HEK293 (cell line): ENCODE results near the gene NFIB.
A peak's percentile ranks its signal among the peaks of the same experiment; 100 is the strongest.

Source experiments
- GLIS1 ChIP-seq: fragments of 450-650 bp; formaldehyde crosslinking; IDR thresholded peaks from 2 replicates; pipeline ENCODE4 v1.5.1; 2016; ENCODE audit warnings: missing biosample characterization, missing genetic modification characterization
- IKZF3 ChIP-seq: fragments of 450-650 bp; IDR thresholded peaks from 2 replicates; pipeline ENCODE4 v1.5.0; 2018; ENCODE audit warnings: missing biosample characterization, mild to moderate bottlenecking, missing genetic modification characterization, moderate library complexity
- KLF10 ChIP-seq: fragments of 450-650 bp; IDR thresholded peaks from 2 replicates; pipeline ENCODE4 v1.5.1; 2018; ENCODE audit warnings: missing biosample characterization, mild to moderate bottlenecking, missing genetic modification characterization
- OSR2 ChIP-seq: fragments of 450-650 bp; formaldehyde crosslinking; IDR thresholded peaks from 2 replicates; pipeline ENCODE4 v1.5.1; 2016; ENCODE audit warnings: missing biosample characterization, missing genetic modification characterization
- RBAK ChIP-seq: fragments of 450-650 bp; formaldehyde crosslinking; IDR thresholded peaks from 2 replicates; pipeline ENCODE4 v1.5.1; 2016; ENCODE audit warnings: missing biosample characterization, missing genetic modification characterization
- REPIN1 ChIP-seq: fragments of 450-650 bp; formaldehyde crosslinking; IDR thresholded peaks from 2 replicates; pipeline ENCODE4 v1.5.1; 2017; ENCODE audit warnings: missing biosample characterization, missing genetic modification characterization, low read depth
- SP3 ChIP-seq: fragments of 450-650 bp; formaldehyde crosslinking; IDR thresholded peaks from 2 replicates; pipeline ENCODE4 v1.5.1; 2016; ENCODE audit warnings: missing biosample characterization, missing genetic modification characterization
- ZBTB10 ChIP-seq: fragments of 450-650 bp; formaldehyde crosslinking; IDR thresholded peaks from 2 replicates; pipeline ENCODE4 v1.5.1; 2016; ENCODE audit warnings: missing biosample characterization, missing genetic modification characterization
- ZBTB20 ChIP-seq: fragments of 450-650 bp; formaldehyde crosslinking; IDR thresholded peaks from 2 replicates; pipeline ENCODE4 v1.5.1; 2016; ENCODE audit warnings: missing biosample characterization, missing genetic modification characterization
- ZEB2 ChIP-seq: fragments of 450-650 bp; formaldehyde crosslinking; IDR thresholded peaks from 2 replicates; pipeline ENCODE4 v1.5.1; 2016; ENCODE audit warnings: missing biosample characterization, missing genetic modification characterization
- ZNF10 ChIP-seq: fragments of 450-650 bp; formaldehyde crosslinking; IDR thresholded peaks from 2 replicates; pipeline ENCODE4 v1.5.1; 2017; ENCODE audit warnings: missing biosample characterization, missing genetic modification characterization
- ZNF133 ChIP-seq: fragments of 450-650 bp; formaldehyde crosslinking; IDR thresholded peaks from 2 replicates; pipeline ENCODE4 v1.5.1; 2016; ENCODE audit warnings: missing biosample characterization, missing genetic modification characterization
- ZNF473 ChIP-seq: fragments of 450-650 bp; formaldehyde crosslinking; IDR thresholded peaks from 2 replicates; pipeline ENCODE4 v1.5.1; 2017; ENCODE audit warnings: missing biosample characterization, missing genetic modification characterization
- ZNF48 ChIP-seq: fragments of 450-650 bp; formaldehyde crosslinking; IDR thresholded peaks from 2 replicates; pipeline ENCODE4 v1.5.1; 2016; ENCODE audit warnings: missing biosample characterization, missing genetic modification characterization
- ZNF521 ChIP-seq: fragments of 450-650 bp; formaldehyde crosslinking; IDR thresholded peaks from 2 replicates; pipeline ENCODE4 v1.5.1; 2017; ENCODE audit warnings: missing biosample characterization, mild to moderate bottlenecking, missing genetic modification characterization
- ZNF600 ChIP-seq: fragments of 450-650 bp; formaldehyde crosslinking; IDR thresholded peaks from 2 replicates; pipeline ENCODE4 v1.5.1; 2016; ENCODE audit warnings: missing biosample characterization, missing genetic modification characterization
- ZNF629 ChIP-seq: fragments of 450-650 bp; formaldehyde crosslinking; IDR thresholded peaks from 2 replicates; pipeline ENCODE4 v1.5.1; 2017; ENCODE audit warnings: missing biosample characterization, missing genetic modification characterization
- ZNF660 ChIP-seq: fragments of 450-650 bp; IDR thresholded peaks from 2 replicates; pipeline ENCODE4 v1.5.1; 2018; ENCODE audit warnings: missing biosample characterization, mild to moderate bottlenecking, missing genetic modification characterization
- ZNF677 ChIP-seq: fragments of 450-650 bp; IDR thresholded peaks from 2 replicates; pipeline ENCODE4 v1.5.0; 2018; ENCODE audit warnings: missing biosample characterization, mild to moderate bottlenecking, missing genetic modification characterization, moderate library complexity
- ZNF768 ChIP-seq: fragments of 450-650 bp; formaldehyde crosslinking; IDR thresholded peaks from 2 replicates; pipeline ENCODE4 v1.5.1; 2018; ENCODE audit warnings: missing biosample characterization, mild to moderate bottlenecking, missing genetic modification characterization
- TF ChIP-seq, protein P1 (sequence below): fragments of 450-650 bp; formaldehyde crosslinking; IDR thresholded peaks from 2 replicates; pipeline ENCODE4 v1.5.1; 2017; ENCODE audit warnings: missing biosample characterization, missing genetic modification characterization
- TF ChIP-seq, protein P2 (sequence below): fragments of 450-650 bp; formaldehyde crosslinking; optimal IDR thresholded peaks from 2 replicates; pipeline ENCODE3; 2016; ENCODE audit warnings: missing biosample characterization, mild to moderate bottlenecking, missing genetic modification characterization
- TF ChIP-seq, protein P3 (sequence below): fragments of 450-650 bp; IDR thresholded peaks from 2 replicates; pipeline ENCODE4 v1.5.1; 2018; ENCODE audit warnings: missing biosample characterization, missing genetic modification characterization
- TF ChIP-seq, protein P4 (sequence below): fragments of 450-650 bp; formaldehyde crosslinking; IDR thresholded peaks from 2 replicates; pipeline ENCODE4 v1.5.1; 2016; ENCODE audit warnings: missing biosample characterization, missing genetic modification characterization
- TF ChIP-seq, protein P5 (sequence below): fragments of 450-650 bp; formaldehyde crosslinking; IDR thresholded peaks from 2 replicates; pipeline ENCODE4 v1.5.1; 2016; ENCODE audit warnings: missing biosample characterization, missing genetic modification characterization

The NFIB gene

GRCh38 chr9:14314929-14315874 lies 1.3 kb upstream of the NFIB start (continued):
- peak; percentile 54; the same call in 1 of the 2 replicates for TF ChIP-seq ZBTB10 (tag by site-specific recombination)
- TF ChIP-seq GLIS1, result peak; percentile 59; the same call in 1 of the 2 replicates
- peak; percentile 30; the same call in 1 of the 2 replicates for TF ChIP-seq KLF10
- no peak for TF ChIP-seq REPIN1
- no peak for TF ChIP-seq ZNF473 (tag by site-specific recombination)
- no peak for TF ChIP-seq ZNF768 (tag by site-specific recombination)
- TF ChIP-seq, protein P1, sequence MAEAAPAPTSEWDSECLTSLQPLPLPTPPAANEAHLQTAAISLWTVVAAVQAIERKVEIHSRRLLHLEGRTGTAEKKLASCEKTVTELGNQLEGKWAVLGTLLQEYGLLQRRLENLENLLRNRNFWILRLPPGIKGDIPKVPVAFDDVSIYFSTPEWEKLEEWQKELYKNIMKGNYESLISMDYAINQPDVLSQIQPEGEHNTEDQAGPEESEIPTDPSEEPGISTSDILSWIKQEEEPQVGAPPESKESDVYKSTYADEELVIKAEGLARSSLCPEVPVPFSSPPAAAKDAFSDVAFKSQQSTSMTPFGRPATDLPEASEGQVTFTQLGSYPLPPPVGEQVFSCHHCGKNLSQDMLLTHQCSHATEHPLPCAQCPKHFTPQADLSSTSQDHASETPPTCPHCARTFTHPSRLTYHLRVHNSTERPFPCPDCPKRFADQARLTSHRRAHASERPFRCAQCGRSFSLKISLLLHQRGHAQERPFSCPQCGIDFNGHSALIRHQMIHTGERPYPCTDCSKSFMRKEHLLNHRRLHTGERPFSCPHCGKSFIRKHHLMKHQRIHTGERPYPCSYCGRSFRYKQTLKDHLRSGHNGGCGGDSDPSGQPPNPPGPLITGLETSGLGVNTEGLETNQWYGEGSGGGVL (tag by site-specific recombination), result peak; percentile 63; the same call in 1 of the 2 replicates
- TF ChIP-seq, protein P2, sequence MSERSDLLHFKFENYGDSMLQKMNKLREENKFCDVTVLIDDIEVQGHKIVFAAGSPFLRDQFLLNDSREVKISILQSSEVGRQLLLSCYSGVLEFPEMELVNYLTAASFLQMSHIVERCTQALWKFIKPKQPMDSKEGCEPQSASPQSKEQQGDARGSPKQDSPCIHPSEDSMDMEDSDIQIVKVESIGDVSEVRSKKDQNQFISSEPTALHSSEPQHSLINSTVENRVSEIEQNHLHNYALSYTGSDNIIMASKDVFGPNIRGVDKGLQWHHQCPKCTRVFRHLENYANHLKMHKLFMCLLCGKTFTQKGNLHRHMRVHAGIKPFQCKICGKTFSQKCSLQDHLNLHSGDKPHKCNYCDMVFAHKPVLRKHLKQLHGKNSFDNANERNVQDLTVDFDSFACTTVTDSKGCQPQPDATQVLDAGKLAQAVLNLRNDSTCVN (tag by site-specific recombination), result peak; percentile 79
- TF ChIP-seq RBAK (tag by site-specific recombination), result no peak
- TF ChIP-seq ZNF677 (tag by site-specific recombination), result no peak
- no peak for TF ChIP-seq ZNF133 (tag by site-specific recombination)
- peak; percentile 16 for TF ChIP-seq ZBTB20 (tag by site-specific recombination)
- TF ChIP-seq ZNF629 (tag by site-specific recombination), result no peak
- TF ChIP-seq IKZF3 (tag by site-specific recombination), result peak; percentile 90
- TF ChIP-seq ZEB2 (tag by site-specific recombination), result 0 out of 2 replicates have a peak, but pooled peaks have one; percentile 3
- no peak for TF ChIP-seq ZNF521
- TF ChIP-seq ZNF660 (tag by site-specific recombination), result 0 out of 2 replicates have a peak, but pooled peaks have one; percentile 20
- no peak for TF ChIP-seq ZNF10 (tag by site-specific recombination)
- TF ChIP-seq, protein P3, sequence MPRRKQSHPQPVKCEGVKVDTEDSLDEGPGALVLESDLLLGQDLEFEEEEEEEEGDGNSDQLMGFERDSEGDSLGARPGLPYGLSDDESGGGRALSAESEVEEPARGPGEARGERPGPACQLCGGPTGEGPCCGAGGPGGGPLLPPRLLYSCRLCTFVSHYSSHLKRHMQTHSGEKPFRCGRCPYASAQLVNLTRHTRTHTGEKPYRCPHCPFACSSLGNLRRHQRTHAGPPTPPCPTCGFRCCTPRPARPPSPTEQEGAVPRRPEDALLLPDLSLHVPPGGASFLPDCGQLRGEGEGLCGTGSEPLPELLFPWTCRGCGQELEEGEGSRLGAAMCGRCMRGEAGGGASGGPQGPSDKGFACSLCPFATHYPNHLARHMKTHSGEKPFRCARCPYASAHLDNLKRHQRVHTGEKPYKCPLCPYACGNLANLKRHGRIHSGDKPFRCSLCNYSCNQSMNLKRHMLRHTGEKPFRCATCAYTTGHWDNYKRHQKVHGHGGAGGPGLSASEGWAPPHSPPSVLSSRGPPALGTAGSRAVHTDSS (tag by site-specific recombination), result peak; percentile 75
- TF ChIP-seq OSR2 (tag by site-specific recombination), result 0 out of 2 replicates have a peak, but pooled peaks have one; percentile 14
- TF ChIP-seq ZNF48, result no peak
- TF ChIP-seq, protein P4, sequence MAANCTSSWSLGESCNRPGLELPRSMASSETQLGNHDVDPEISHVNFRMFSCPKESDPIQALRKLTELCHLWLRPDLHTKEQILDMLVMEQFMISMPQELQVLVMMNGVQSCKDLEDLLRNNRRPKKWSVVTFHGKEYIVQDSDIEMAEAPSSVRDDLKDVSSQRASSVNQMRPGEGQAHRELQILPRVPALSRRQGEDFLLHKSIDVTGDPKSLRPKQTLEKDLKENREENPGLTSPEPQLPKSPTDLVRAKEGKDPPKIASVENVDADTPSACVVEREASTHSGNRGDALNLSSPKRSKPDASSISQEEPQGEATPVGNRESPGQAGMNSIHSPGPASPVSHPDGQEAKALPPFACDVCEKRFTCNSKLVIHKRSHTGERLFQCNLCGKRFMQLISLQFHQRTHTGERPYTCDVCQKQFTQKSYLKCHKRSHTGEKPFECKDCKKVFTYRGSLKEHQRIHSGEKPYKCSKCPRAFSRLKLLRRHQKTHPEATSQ (tag by site-specific recombination), result no peak
- TF ChIP-seq, protein P5, sequence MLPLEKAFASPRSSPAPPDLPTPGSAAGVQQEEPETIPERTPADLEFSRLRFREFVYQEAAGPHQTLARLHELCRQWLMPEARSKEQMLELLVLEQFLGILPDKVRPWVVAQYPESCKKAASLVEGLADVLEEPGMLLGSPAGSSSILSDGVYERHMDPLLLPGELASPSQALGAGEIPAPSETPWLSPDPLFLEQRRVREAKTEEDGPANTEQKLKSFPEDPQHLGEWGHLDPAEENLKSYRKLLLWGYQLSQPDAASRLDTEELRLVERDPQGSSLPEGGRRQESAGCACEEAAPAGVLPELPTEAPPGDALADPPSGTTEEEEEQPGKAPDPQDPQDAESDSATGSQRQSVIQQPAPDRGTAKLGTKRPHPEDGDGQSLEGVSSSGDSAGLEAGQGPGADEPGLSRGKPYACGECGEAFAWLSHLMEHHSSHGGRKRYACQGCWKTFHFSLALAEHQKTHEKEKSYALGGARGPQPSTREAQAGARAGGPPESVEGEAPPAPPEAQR (tag by site-specific recombination), result no peak
- TF ChIP-seq SP3 (tag by site-specific recombination), result peak; percentile 57; the same call in 1 of the 2 replicates
- TF ChIP-seq ZNF600 (tag by site-specific recombination), result no peak; the same call in 1 of the 2 replicates
